HG02943 (cell line): ENCODE results near the gene LRRK2.
"Not testable (repeated sequence)": the region's sequence is repeated elsewhere in the genome, so short reads cannot be mapped to it uniquely, and the experiment has no call there.

Source experiments
- ATAC-seq: cut with Tn5 transposase; IDR thresholded peaks from one replicate; pipeline ENCODE4 v1.9.1; 2021; ENCODE audit warnings: mild to moderate bottlenecking, low read depth, moderate library complexity; ENCODE audit not compliant: unreplicated experiment

LRRK2 gene

DNA sequence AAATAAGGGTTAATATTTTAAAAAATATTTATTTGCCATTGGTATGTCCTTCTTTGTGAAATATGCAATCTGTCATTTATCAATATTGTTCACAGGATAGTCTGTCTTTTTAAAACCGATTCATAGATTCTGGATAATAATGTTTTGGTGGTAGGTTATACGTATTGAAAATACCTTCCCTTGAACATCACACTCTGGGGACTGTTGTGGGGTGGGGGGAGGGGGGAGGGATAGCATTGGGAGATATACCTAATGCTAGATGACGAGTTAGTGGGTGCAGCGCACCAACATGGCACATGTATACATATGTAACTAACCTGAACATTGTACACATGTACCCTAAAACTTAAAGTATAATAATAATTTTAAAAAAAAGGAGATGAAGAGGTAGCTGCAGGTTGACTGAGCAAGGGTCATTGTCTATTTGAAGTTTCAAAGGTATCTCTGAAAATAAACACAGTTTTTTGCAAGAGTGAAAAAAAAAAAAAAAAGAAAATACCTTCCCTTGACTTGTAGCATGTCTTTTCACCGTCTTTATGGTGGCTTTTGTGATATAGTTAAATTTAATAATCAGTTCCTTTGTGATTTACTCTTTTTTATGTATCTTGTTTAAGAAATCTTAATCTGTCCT is 19.8 kb downstream of the LRRK2 start:
- ATAC-seq, result not testable (repeated sequence)

DNA sequence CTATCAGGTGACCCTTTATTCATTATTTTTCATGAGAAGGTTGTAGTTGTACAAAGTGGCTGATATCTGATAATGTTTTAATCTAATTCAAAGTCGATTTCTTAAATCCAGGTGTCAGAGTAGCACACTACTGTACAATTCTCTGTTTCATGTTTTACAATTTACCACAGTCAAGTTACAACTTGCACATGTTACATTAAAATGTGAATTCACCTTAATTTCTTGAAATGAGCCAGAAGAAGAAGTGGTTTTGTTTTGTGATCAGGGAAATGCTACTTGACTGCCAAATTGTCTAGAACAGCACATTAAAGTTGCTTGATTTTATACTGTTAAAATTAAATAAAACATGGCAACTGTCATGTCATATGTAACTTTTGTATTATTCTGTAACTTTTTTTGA is 23.2 kb downstream of the LRRK2 start:
- no peak for ATAC-seq

DNA sequence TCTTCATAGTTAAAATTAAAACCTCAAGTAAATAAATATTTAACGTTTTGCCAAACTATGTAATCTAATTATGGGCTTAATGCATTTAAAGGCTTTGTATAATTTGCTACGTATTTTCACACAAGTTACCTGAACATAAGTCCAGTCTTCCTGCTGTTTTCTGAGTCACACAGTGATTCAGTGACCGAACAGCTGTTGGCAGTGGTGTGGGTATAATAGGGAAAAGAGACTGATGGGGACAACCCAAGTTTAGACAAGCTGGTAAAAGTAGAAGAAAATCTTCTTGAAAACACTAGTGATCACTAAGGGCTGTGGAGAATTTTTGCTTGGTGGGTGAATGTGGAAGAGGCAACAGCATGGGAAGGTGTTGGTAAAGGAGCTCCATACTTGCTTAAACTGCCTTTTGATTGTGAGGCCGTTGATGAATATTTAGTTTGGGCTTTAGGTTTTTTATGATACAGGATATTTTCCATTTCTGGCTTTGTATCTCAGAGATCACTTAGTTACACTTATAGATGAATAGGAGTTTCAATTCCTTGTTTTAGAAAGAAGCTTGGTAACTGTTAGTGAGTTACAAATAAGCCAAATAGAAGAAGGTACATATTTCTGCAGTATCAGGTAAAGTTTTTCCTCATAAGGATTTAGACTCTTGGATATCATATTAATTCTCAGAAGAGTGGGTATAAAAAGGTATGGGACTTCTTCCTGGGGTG is 23.9 kb downstream of the LRRK2 start:
- ATAC-seq, result peak; percentile 61

DNA sequence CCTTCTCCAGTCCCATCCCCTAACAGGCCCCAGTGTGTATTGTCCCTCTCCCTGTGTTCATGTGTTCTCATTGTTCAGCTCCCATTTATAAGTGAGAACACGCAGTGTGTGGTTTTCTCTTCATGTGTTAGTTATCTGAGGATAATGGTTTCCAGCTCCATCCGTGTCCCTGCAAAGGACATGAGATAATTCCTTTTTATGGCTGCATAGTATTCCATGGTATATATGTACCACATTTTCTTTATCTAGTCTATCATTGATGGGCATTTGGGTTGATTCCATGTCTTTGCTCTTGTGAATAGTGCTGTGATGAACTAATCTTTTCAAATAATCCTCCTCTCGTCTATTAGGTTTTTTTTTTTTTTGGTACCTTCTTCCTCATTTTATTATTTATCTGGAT is 25.9 kb downstream of the LRRK2 start:
- not testable (repeated sequence) for ATAC-seq

DNA sequence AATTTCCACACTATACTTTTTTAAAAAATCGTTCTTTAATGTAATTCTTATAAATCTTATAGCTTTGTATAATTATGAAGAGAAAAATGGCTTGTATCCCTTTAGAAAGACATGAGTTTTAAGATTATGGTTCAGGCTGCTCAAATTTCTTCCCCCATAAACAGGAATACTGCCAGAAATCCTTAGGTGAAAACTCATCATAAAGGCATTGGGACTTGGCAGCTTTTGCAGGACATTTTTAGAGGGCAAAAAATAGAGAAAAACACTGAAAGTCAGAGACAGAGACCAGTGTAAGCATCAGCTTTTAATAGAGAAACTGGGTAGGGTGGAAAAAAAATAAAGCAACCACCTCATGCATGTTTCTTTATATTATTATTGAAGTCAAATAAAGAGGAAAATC is 29.1 kb downstream of the LRRK2 start:
- no peak for ATAC-seq

DNA sequence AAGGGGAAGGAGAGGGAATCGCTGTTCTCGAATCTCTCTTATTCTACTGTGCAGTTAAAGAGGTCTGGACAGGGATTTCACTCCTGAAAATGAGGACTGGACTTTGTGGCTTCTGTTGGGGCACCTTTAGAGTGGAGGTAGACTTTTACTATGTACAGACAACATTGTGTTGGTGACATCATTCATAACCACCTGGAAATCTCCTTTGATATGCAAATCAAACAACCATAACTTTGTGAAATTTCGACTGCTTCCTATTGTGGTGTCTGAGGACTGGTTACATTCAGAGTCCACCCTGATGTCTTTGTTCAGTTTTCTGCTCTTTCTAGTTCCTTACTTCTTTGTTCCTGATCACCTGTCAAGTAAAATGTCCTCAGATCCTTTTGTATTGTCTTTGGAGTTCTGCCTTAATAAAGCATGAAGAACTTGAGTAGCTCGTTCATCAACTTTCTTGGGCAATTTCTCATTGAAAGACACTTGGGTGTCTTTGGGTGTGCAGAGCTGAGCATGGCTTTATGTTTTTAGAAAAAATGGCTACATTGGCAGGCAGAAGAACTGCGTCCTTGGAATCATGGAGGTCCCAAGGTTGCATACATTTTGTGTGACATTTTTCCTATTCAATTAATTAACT is 29.8 kb downstream of the LRRK2 start:
- no peak for ATAC-seq

DNA sequence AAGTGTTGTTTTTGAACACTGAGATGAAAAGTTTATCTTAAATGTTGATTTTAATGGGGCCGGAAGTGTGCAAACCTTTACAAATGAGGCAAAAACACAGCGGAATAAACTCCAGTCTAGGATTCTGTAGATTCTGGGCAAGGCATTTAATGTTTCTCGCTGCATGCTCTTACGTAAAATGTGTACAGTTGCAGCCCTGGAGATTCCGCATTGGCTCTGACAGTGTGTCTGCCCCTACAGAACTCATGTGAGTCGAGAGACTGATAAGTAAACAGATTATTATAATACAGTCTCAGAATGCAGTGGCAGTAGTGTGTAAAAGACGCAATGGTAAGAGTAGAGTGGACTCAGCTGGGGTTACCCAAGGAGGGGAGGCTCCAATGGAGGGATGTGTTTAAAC is 33.6 kb downstream of the LRRK2 start:
- ATAC-seq, result no peak

DNA sequence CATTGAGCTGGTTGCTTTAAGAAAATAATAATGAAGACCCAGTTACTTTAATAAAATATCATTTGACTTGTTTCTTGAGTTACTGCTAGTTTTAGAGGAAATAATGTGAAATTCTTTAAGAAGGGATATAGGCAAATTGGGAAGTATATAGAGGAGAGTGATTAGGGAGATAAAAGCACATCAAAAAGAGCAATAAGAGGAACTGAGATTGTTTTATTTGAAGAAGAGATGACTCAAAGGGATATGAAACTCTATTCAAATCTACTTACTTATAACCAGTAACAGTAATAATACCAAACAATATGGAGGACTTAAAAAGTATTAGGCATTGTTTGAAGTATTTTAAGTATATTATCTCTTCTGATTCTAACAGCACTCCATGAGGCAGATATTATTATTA is 37.1 kb downstream of the LRRK2 start:
- peak; percentile 62 for ATAC-seq

DNA sequence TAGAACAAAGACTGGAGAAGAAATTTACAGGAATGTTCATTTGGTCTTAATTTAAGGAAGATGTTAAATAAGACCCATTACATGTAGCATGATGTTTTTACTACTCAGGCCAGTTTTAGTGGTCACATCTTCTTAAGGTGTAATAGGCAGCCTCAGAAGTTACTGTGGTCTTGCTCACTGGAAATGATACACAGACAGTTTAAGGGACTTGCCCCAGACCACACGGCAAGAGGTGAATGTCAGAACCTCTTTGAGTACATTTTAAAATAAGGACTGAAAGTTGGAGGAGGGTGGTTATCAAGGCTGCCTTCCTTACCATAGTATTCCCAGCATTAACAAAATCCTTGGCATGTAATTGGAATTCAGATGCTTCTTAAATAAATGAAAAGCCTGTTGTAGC is 37.9 kb downstream of the LRRK2 start:
- peak; percentile 83 for ATAC-seq

DNA sequence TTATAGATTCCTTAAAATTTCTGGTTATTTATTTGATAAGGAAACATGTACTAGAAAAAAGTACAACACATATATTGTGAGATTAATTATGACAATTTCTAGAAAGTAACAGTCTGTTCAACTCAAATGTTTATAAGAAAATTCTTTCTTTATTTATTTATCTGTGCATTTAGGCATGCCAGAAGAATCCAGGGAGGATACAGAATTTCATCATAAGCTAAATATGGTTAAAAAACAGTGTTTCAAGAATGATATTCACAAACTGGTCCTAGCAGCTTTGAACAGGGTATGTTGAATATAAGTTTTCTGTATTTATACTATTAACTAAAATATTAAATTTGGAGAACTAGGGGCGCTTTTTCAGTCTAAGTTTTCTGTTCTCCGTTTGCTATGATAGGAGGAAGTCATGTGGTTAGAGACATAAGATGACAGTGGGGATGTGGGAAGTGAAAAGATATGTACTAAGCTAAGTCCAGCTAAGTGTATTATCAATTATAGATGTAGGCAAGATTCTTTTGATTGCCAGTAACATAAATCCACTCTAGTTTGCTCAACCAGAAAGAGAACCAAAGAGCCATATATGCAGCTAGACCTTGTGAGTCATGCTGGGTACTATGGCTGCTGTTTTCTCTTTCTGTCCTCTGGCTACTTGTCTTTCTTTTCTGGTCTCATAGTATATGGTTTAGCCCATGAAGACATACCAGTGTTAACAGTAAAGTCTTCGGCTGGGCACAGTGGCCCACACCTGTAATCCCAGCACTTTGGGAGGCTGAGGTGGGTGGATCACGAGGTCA is 39.0 kb downstream of the LRRK2 start:
- no peak for ATAC-seq

DNA sequence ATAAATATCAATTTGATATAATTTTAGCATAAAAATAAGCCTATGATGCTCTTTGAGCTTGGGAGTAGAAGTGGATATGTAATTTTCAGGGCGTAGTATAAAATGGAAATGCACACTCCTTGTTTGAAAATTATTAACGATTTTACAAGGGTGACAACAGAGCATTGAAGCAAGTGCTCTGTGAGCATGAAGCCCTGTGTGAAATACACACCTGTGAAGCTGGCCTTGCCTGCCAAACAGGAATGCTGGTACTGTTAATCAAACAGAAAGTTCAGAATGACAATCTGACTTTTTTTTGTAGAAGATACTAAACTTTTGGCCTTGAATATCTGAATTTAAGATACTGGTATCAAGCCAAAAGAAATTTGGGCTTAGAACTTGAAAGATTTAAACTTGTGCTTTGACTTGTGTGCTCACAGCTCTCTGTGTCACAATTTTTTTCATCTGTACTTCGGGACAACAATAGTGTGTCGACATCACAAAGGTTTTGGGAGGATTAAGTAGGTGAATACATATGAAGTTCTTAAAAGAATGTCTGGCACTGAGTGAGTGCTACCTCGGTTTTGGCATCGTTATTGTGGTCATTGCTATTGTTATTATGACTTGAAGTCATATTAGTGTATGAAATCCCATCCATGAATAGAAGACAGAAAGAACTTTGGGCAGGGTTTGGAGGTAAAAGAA is 47.3 kb downstream of the LRRK2 start:
- ATAC-seq, result no peak

DNA sequence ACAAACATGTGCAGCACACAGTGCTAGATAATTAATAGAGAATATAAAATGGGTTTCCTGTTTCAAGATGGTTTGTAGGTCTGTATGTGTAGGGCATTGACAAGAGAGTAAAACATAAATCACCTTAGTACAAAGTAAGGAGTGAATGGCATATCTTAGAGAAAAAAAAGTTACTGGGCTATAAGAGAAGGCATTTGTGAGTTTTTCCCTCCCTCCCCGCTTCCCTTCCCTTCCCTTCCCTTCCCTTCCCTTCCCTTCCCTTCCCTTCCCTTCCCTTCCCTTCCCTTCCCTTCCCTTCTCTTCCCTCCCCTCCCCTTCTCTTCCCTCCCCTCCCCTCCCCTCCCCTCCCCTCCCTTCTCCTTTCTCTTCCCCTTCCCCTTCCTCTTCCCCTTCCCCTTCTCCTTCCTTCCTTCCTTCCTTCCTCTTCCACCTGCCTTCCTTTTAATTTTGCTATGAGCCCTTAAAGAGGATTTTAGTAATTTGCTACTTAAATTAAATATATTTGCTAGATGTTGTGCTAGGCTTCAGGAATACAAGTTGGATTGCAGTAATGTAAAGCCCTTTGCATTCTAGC is 57.1 kb downstream of the LRRK2 start:
- ATAC-seq, result no peak

DNA sequence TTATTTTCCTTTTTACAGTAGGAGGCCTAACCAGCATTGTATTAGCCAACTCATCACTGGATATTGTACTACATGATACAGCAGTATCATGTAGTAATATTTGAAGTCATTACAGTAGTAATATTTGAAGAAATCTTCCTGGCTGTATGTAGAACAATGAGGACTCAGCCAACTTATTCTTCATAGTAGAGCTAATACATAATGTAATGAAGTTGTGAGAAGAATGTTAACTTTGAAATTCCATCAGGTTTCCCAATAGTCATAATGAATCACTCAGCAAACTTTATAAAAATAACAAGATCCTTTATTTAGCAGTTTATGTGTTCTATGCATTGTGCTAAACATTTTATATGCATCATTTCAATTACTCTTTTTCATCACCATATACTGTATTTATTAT is 61.8 kb downstream of the LRRK2 start:
- no peak for ATAC-seq

DNA sequence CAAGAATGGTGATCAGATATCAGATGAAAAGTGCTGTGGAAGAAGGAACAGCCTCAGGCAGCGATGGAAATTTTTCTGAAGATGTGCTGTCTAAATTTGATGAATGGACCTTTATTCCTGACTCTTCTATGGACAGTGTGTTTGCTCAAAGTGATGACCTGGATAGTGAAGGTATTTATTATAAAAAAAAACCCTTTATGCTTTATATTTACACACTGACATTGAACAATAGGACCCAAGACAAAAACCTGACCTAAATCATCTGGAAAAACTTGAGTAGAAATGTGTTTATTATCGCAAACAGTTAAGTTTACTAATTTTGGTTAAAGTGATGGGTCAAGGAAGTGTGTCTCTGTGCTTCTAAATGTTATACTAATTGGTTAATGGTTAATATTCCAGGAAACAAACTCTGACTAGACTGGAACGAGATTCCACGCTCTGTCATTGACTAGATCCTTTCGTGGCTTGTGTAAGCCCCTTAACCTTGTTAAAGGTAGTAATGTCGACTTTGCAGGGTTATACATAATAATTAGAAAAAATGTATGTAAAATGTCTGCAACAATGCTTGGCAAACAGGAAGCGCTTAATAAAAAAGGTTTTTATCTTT is 62.7 kb downstream of the LRRK2 start:
- ATAC-seq, result no peak

DNA sequence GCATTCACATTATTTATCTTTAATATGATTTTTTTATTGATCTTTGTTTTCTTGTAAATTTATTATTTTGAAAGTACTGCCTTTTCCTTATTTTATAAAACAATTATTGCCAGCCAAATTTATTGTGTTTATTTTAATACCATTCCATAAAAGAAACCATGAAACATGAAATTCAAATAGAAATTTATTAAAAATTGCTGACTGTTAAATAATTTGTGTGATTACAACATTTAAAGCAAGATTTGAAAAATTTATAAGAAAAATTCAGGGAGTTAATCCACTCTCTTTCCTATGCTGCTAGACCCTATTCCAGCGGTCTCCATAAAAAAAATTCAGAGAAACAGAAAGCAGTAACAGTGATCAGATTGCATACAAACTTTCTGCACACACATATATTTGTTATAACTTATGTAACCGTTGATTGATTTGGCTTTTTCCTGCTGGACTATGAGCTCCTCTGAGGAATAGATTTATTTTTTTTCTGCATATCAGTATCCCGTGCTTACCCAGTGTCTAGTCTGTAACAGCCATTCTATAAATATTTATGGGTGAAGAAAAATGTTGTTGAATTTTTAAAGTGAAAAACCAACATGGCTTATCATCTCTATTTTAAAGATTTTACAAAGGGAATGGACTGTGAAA is 68.1 kb downstream of the LRRK2 start:
- ATAC-seq, result no peak

DNA sequence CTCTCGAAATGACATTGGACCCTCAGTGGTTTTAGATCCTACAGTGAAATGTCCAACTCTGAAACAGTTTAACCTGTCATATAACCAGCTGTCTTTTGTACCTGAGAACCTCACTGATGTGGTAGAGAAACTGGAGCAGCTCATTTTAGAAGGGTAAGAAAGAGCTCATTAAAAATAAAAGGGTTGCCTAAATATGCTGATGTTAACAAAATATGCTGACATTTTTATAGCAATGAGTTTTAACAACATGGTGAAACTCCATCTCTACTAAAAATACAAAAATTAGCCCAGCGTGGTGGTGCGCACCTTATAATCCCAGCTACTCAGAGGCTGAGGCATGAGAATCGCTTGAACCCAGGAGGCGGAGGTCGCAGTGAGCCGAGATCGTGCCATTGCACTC is 73.5 kb downstream of the LRRK2 start:
- no peak for ATAC-seq

DNA sequence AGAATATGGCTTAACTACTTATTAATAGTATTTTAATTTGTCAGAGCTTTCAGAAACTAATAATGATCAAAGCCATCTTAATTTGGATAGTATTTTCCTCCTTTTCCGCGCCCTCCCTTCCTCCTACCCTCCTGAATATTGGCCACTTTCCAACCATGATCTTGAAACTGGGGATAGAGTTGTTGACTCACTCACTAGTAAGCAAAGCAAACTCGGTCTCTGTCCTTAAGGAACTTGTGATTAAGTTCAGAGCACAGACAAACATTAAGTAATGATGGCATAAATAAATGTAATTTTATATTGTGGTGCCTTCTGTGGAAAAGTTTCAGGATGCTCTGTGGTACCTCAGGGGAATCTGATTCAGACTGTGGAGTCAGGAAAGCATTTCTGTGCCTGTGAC is 75.7 kb downstream of the LRRK2 start:
- ATAC-seq, result no peak

DNA sequence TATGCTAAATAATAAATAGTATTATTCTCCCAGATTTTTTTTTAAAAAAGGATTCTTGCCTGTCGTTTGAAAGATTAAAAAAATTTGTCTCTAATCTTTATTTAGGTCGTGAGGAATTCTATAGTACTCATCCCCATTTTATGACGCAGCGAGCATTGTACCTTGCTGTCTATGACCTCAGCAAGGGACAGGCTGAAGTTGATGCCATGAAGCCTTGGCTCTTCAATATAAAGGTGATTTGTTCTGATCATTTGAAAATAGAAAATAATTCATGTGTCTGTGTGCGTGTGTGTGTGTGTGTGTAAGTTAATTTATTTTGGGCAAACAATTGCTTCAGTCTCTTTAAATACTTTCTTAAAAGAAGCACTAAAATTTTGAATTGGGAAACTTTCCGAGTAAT is 84.2 kb downstream of the LRRK2 start:
- ATAC-seq, result no peak

DNA sequence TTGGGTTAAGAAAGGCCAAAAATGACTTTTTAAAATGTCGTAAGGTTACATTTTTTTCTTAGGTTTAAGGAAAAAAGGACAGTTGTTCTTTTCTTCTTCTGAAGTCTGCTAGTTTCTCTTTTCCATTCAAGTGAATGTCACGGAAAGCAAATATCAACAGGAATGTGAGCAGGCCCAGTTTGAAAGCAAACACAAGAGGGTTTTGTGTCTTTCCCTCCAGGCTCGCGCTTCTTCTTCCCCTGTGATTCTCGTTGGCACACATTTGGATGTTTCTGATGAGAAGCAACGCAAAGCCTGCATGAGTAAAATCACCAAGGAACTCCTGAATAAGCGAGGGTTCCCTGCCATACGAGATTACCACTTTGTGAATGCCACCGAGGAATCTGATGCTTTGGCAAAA is 85.4 kb downstream of the LRRK2 start:
- no peak for ATAC-seq
